ENCODE results near the gene GBGT1. TPM values are rescaled to one million over a fixed set of nuclear protein-coding genes. Genes with fewer than 3 reads are reported as not detected.

Gene GBGT1
- total and polyA plus RNA-seq, 9 of the 15 experiments (the other 6 are each of a cell fraction or from before 2014, with no cell fraction given), result 0.55 to 25.8 (median 13.7) TPM

DNA sequence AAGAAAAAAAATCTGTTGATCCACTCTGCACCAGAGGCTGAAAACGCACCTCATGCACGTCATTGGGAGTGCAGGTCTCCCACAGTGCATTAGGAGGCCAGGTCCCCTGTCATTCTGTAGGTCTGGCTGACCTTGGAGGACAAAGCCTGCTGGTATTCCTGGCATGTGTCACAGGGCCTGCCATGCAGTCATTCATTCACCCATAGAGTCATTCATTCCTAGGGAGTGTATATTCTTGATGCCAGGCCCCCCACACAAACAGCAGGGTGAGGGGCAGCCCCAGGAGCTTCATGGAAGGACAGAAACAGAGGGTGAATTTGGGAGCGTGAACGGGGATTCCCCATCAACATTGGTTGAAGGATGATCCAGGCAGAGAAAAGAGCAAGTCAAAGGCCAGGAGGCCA, 2.2 kb downstream of the GBGT1 start:
- intact Hi-C loops (cut with micrococcal nuclease), result no loop called here
- Histone ChIP-seq H3K9me1 (ENCODE audit: control insufficient read depth, insufficient read depth, low read length) (no peaks in the 10 kb centered on the region), H3K9me3 (replicated peaks; ENCODE audit: control insufficient read depth, insufficient read depth, low read depth, low read length) (no peaks in the 10 kb centered on the region), H3K9ac (ENCODE audit: insufficient read depth in 1 of 2, low read depth in 2 of 2, low read length in 2 of 2) (peak overlapping the region in 1 of 2 experiments; percentile 32; a peak in 1 of 4 replicates), H3K27ac (ENCODE audit: extremely low read depth, low read depth, low read length) (0 out of 3 replicates have a peak overlapping the region, but pooled peaks have one; percentile 12), H3K79me2 (ENCODE audit: control insufficient read depth, insufficient read depth, low read length) (peaks cover 19% of the 10 kb centered on the region), H4K20me1 (replicated peaks; ENCODE audit: control insufficient read depth, insufficient read depth, low read length) (no peaks in the 10 kb centered on the region), H3K4me1 (replicated peaks in 1 of 2; ENCODE audit: control insufficient read depth in 2 of 2, insufficient read depth in 2 of 2, low read length in 2 of 2) (peaks cover 33 to 59% of the 10 kb centered on the region in 2 experiments; a peak in 4 of 5 replicates), H3K27me3 (ENCODE audit: control insufficient read depth in 2 of 2, insufficient read depth in 2 of 2, low read length in 2 of 2) (no peaks in the 10 kb centered on the region), H3K4me3 (no peak overlapping the region), H2AFZ (ENCODE audit: low read depth, low read length) (no peak overlapping the region), H3K4me2 (ENCODE audit: insufficient read depth, low read length) (peak overlapping the region; percentile 60; the same call in 1 of the 2 replicates), H3K36me3 (ENCODE audit: control insufficient read depth, insufficient read depth, low read length) (peaks cover 27% of the 10 kb centered on the region)
- FAIRE-seq (no peak), DNase-seq (ENCODE audit: extremely low read depth in 1 of 4, low spot score in 3 of 4) (no peak), ATAC-seq (peak; percentile 8; the same call in 2 of the 3 replicates)
- TF ChIP-seq, protein P1, sequence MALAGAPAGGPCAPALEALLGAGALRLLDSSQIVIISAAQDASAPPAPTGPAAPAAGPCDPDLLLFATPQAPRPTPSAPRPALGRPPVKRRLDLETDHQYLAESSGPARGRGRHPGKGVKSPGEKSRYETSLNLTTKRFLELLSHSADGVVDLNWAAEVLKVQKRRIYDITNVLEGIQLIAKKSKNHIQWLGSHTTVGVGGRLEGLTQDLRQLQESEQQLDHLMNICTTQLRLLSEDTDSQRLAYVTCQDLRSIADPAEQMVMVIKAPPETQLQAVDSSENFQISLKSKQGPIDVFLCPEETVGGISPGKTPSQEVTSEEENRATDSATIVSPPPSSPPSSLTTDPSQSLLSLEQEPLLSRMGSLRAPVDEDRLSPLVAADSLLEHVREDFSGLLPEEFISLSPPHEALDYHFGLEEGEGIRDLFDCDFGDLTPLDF (CRISPR knock-in tag; IDR thresholded peaks at IDR 0.05), result 0 out of 2 replicates have a peak, but pooled peaks have one; percentile 8
- TF ChIP-seq, protein P2, sequence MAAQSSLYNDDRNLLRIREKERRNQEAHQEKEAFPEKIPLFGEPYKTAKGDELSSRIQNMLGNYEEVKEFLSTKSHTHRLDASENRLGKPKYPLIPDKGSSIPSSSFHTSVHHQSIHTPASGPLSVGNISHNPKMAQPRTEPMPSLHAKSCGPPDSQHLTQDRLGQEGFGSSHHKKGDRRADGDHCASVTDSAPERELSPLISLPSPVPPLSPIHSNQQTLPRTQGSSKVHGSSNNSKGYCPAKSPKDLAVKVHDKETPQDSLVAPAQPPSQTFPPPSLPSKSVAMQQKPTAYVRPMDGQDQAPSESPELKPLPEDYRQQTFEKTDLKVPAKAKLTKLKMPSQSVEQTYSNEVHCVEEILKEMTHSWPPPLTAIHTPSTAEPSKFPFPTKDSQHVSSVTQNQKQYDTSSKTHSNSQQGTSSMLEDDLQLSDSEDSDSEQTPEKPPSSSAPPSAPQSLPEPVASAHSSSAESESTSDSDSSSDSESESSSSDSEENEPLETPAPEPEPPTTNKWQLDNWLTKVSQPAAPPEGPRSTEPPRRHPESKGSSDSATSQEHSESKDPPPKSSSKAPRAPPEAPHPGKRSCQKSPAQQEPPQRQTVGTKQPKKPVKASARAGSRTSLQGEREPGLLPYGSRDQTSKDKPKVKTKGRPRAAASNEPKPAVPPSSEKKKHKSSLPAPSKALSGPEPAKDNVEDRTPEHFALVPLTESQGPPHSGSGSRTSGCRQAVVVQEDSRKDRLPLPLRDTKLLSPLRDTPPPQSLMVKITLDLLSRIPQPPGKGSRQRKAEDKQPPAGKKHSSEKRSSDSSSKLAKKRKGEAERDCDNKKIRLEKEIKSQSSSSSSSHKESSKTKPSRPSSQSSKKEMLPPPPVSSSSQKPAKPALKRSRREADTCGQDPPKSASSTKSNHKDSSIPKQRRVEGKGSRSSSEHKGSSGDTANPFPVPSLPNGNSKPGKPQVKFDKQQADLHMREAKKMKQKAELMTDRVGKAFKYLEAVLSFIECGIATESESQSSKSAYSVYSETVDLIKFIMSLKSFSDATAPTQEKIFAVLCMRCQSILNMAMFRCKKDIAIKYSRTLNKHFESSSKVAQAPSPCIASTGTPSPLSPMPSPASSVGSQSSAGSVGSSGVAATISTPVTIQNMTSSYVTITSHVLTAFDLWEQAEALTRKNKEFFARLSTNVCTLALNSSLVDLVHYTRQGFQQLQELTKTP (IDR thresholded peaks at IDR 0.05; ENCODE audit: low read depth in 1 of 2, partially characterized antibody in 2 of 2), result no peak
- TF ChIP-seq BMI1 (IDR thresholded peaks at IDR 0.05; ENCODE audit: low read length), result no peak
- TF ChIP-seq, protein P3, sequence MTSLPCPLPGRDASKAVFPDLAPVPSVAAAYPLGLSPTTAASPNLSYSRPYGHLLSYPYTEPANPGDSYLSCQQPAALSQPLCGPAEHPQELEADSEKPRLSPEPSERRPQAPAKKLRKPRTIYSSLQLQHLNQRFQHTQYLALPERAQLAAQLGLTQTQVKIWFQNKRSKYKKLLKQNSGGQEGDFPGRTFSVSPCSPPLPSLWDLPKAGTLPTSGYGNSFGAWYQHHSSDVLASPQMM (CRISPR knock-in tag; IDR thresholded peaks at IDR 0.05), result no peak
- in situ Hi-C loops (cut with MboI), result no loop called here
- no TSS peak for BruUV-seq (replicated peaks)
- 38% methylated on average over 4 of the region's 4 CpGs for WGBS (ENCODE audit: insufficient coverage, low coverage, missing lambda C conversion rate)
- POLR2A ChIA-PET, result interaction anchor here (1.0 to 1.1 kb wide), 2 partner anchors 10 to 190 kb away, joined by 4 read pairs; no protein-coding TSS in a partner anchor
- CTCF ChIA-PET (ENCODE audit: low intra/inter-chr PET ratio), result no interaction called here

Data from K562 (cell line).